GM08714 (cell line): Measurements from ENCODE around the gene PFKFB2.

Source experiments
- H3K4me3 ChIP-seq: fragments of 200-500 bp; sonication (Bioruptor generic); 2 replicates; pipeline ENCODE4 v1.5.1; 2014; ENCODE audit warnings: mild to moderate bottlenecking, low read length, inconsistent platforms
- ZNF274 ChIP-seq: IDR thresholded peaks from 2 replicates; pipeline ENCODE4 v1.6.1; 2012; ENCODE audit warnings: mild to moderate bottlenecking, low read depth, low read length

PFKFB2 gene

DNA sequence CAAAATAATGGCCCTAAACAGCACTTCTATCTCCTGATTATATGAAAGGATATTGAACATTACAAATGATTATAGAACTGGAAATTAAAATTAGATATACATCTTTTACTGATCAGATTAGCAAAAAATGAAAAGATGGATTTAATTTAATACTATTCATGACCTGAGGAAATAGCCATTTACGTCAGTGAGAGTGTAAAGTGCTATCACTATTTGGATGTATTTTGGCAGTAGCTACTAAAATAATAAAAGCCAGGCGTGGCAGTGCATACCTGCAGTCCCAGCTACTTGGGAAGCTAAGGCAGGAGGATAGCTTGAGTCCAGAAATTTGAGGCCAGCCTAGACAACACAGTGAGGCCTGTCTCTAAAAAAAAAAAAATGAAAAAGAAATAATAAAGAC, 40.9 kb downstream of the PFKFB2 start:
- H3K4me3 ChIP-seq, result no peak overlapping the region
- no peak for TF ChIP-seq ZNF274

- no peak for TF ChIP-seq ZNF274
These were observed 44.8 kb downstream of the PFKFB2 start for GRCh38 chr1:207097871-207098324.

GRCh38 chr1:207101720-207102119, 48.6 kb downstream of the PFKFB2 start:
- no peak overlapping the region for H3K4me3 ChIP-seq
- no peak for TF ChIP-seq ZNF274

More at GRCh38 chr1:207097871-207098324, 44.8 kb downstream of the PFKFB2 start:
- no peak overlapping the region for H3K4me3 ChIP-seq

- H3K4me3 ChIP-seq, result no peak overlapping the region
- TF ChIP-seq ZNF274, result no peak
These were observed 49.1 kb downstream of the PFKFB2 start for GRCh38 chr1:207102146-207102545.

DNA sequence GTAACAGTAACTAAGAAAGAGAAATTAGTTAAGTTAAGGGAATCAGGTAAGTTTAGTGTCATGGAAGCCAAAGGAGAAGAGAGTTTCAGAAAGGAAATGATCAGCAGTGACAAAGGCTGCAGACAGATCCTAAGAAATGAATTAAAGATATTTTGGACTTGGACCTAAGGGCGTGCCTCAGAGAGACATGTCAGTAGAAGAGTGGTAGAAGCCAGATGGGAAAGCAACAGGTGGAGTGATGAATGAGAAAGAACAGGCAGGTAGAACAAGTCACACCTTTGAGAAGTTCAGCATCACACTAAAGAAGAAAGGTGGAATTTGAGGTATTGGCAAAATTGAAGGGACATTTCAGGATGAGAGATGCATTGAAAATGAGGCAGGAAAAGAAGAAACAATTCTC, 49.6 kb downstream of the PFKFB2 start:
- TF ChIP-seq ZNF274, result no peak
- H3K4me3 ChIP-seq, result no peak overlapping the region

GRCh38 chr1:207103892-207104373, 50.9 kb downstream of the PFKFB2 start, which contains the start of gene C4BPA:
TSS of gene C4BPA (plus strand) at chr1:207104233. CDS start at chr1:207113026, 8,793 bp downstream.
- H3K4me3 ChIP-seq, result no peak within 1 kb of the TSS
- TF ChIP-seq ZNF274, result no peak

DNA sequence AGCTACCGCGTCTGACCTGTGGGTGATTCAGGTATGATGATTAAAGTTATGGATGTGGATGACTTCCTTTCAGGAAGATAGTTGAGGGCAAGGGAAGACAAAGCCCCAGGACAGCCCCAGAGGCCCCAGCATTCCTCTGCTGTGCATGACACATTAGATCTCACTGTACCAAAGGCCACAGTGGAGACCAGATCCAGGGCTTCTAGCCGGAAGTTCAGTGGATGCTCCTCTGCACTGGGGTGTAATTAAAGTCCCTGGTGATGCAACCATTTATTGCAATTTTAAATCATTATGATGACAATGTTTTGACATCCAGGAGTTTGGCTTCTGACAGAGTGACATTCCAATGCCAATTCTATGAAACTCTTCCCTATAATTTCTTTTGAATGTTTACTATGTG, 55.9 kb downstream of the PFKFB2 start:
- TF ChIP-seq ZNF274, result no peak
- no peak overlapping the region for H3K4me3 ChIP-seq

DNA sequence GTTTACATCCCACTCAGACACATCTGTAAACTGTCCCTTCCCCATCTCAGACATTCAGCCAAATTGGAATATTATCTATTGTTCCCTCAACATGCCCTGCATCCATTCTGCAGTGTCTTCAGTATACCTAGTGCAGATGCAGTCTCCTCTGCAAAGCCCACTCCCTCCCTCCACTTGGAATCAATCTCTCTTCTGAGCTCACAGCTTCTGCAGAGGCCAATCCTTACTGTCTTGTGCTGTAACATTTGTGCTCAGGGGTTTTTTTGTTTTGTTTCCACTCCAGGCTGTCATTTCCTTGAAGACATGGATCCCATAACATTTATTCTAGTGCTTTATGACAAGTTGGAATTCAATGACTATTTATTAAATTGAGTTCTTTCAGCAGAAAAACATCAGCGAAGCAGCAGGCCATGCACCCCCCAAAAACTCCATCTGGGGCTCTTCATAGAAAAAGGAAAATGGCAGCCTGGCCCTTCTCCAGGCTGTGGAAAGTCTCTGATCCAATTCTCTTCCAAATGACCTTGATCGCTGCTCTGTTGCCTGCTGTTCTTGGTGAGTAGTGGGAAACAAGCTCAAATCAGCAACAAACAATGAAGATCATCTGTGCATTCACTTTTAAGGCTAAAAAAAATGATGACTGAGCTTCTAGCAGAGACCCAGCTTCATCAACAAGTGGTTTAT, 59.7 kb downstream of the PFKFB2 start:
- H3K4me3 ChIP-seq, result no peak overlapping the region
- TF ChIP-seq ZNF274, result no peak

GRCh38 chr1:207115269-207115668, 62.2 kb downstream of the PFKFB2 start:
- TF ChIP-seq ZNF274, result no peak
- H3K4me3 ChIP-seq, result no peak overlapping the region

DNA sequence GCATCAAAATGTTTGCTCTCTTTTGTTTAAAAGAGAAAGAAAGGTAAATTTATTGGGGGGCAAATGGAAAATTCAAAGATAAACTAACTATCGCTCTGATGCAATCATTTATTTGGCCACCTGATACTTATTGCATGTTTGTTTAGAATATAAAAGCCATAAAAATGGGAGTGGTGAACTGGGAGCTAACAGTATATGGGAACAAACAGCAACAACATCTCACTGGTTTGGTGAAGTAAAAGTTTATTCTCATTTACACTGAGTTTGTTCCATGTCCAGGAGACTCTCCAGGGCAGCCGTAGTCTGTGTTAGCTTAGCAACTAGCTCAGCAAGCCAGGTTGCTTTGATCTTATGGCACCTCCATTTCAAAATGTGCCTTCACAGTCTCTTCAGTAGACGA, 71.3 kb downstream of the PFKFB2 start:
- H3K4me3 ChIP-seq, result no peak overlapping the region
- no peak for TF ChIP-seq ZNF274

- H3K4me3 ChIP-seq, result no peak overlapping the region
- TF ChIP-seq ZNF274, result no peak
These were observed 75.4 kb downstream of the PFKFB2 start for GRCh38 chr1:207128336-207128921.

GRCh38 chr1:207129053-207129452, 76.0 kb downstream of the PFKFB2 start:
- no peak for TF ChIP-seq ZNF274
- H3K4me3 ChIP-seq, result no peak overlapping the region
